PFSK-1 (cell line): ENCODE results near the gene ABLIM2.

Experiments
- FOXP2 ChIP-seq: optimal IDR thresholded peaks from 2 replicates; pipeline ENCODE3; 2011; ENCODE audit warnings: borderline replicate concordance, control low read depth, inconsistent platforms; ENCODE audit not compliant: insufficient read depth; ENCODE audit errors: extremely low read length, extremely low read depth
- POLR2AphosphoS5 ChIP-seq: IDR thresholded peaks from 2 replicates; pipeline ENCODE4 v1.6.1; 2012; ENCODE audit warnings: low read depth, mild to moderate bottlenecking, control low read depth, low read length, moderate library complexity
- REST ChIP-seq, 2 experiments: IDR thresholded peaks; 2 replicates each; pipeline versions ENCODE4 v1.6.1 to v1.8.0; 2011 to 2012; ENCODE audit warnings: low read depth in 2 of 2, low read length in 2 of 2, control low read depth in 1 of 2, inconsistent platforms in 1 of 2, mild to moderate bottlenecking in 1 of 2, moderate library complexity in 1 of 2; ENCODE audit not compliant: insufficient read depth in 1 of 2
- SIN3A ChIP-seq: IDR thresholded peaks from 2 replicates; pipeline ENCODE4 v1.6.1; 2012; ENCODE audit warnings: mild to moderate bottlenecking, low read length, moderate library complexity, borderline replicate concordance; ENCODE audit not compliant: insufficient read depth
- TAF1 ChIP-seq: IDR thresholded peaks from 2 replicates; pipeline ENCODE4 v1.6.1; 2012; ENCODE audit warnings: low read length, control low read depth, borderline replicate concordance; ENCODE audit not compliant: insufficient read depth

Gene ABLIM2

GRCh38 chr4:8067274-8067936 lies 91.2 kb downstream of the ABLIM2 start:
- TF ChIP-seq REST (IDR thresholded peaks at IDR 0.05; ENCODE audit: insufficient read depth in 1 of 2, low read depth in 2 of 2, low read length in 2 of 2) (no peak), SIN3A (no peak), POLR2AphosphoS5 (no peak), TAF1 (no peak), FOXP2 (no peak)

- TF ChIP-seq TAF1 (no peak), SIN3A (no peak), REST (IDR thresholded peaks at IDR 0.05; ENCODE audit: insufficient read depth in 1 of 2, low read depth in 2 of 2, low read length in 2 of 2) (no peak), FOXP2 (no peak), POLR2AphosphoS5 (no peak)
Measured at GRCh38 chr4:8066336-8066931, 92.2 kb downstream of the ABLIM2 start.

- TF ChIP-seq REST (IDR thresholded peaks at IDR 0.05; ENCODE audit: insufficient read depth in 1 of 2, low read depth in 2 of 2, low read length in 2 of 2) (no peak), FOXP2 (no peak), TAF1 (no peak), SIN3A (no peak), POLR2AphosphoS5 (no peak)
Measured at GRCh38 chr4:8063974-8064563, 94.5 kb downstream of the ABLIM2 start.

GRCh38 chr4:8061573-8061972 lies 97.0 kb downstream of the ABLIM2 start:
- TF ChIP-seq POLR2AphosphoS5: no peak
- no peak for TF ChIP-seq REST (IDR thresholded peaks at IDR 0.05; ENCODE audit: insufficient read depth in 1 of 2, low read depth in 2 of 2, low read length in 2 of 2)
